ENCODE results near the gene ACOT8.
A peak's percentile ranks its signal among the peaks of the same experiment; 100 is the strongest.

Gene ACOT8

GRCh38 chr20:45823949-45824835 lies 33.0 kb downstream of the ACOT8 start:
- H3K9ac ChIP-seq (ENCODE audit: low read length) = no peak overlapping the region
- peak overlapping the region; percentile 8 for H3K14ac ChIP-seq (ENCODE audit: low read length)
- WGBS (ENCODE audit: extremely low coverage, insufficient coverage, insufficient read length) = no CpG with 5 or more reads among the region's 57 CpGs
- no peaks in the 10 kb centered on the region for H3K36me3 ChIP-seq (ENCODE audit: control insufficient read depth in 1 of 2, insufficient read depth in 2 of 2, low read length in 2 of 2)
- H2AK5ac ChIP-seq (ENCODE audit: low read length) = no peak overlapping the region
- no peak overlapping the region for H3K18ac ChIP-seq (ENCODE audit: low read length)
- H3K79me2 ChIP-seq (ENCODE audit: control insufficient read depth, insufficient read depth, low read length, poor library complexity) = no peaks in the 10 kb centered on the region
- peak; percentile 24 to 58 for DNase-seq
- no peaks in the 10 kb centered on the region for H3K79me1 ChIP-seq (ENCODE audit: low read length)
- no peak overlapping the region for H3K4me3 ChIP-seq (ENCODE audit: low read depth, low read length)
- H3K27ac ChIP-seq (ENCODE audit: low read depth, low read length) = no peak overlapping the region
- H3K9me3 ChIP-seq (ENCODE audit: insufficient read depth, low read depth, low read length) = no peaks in the 10 kb centered on the region
- H2AFZ ChIP-seq (ENCODE audit: insufficient read depth, low read length, poor library complexity) = no peak overlapping the region
- H3K27me3 ChIP-seq (ENCODE audit: insufficient read depth, low read length) = no peaks in the 10 kb centered on the region
- H4K8ac ChIP-seq (ENCODE audit: low read depth, low read length) = peak overlapping the region; percentile 30
- no peak overlapping the region for H2BK12ac ChIP-seq (ENCODE audit: low read length)
- H3K23ac ChIP-seq (ENCODE audit: low read length) = no peak overlapping the region
- H3K4me1 ChIP-seq (ENCODE audit: control insufficient read depth in 1 of 2, insufficient read depth in 2 of 2, low read length in 2 of 2) = peaks cover 13 to 17% of the 10 kb centered on the region in 2 experiments
- H2BK5ac ChIP-seq (ENCODE audit: low read depth, low read length, poor library complexity) = no peak overlapping the region
- H3K4me2 ChIP-seq (ENCODE audit: low read length) = peak overlapping the region; percentile 9
- no peak overlapping the region for H3K4ac ChIP-seq (ENCODE audit: low read depth, low read length)
- no peak overlapping the region for H2BK120ac ChIP-seq (ENCODE audit: insufficient read depth, low read length, poor library complexity)
- H4K91ac ChIP-seq (ENCODE audit: low read depth, low read length) = no peak overlapping the region
- no peak overlapping the region for H4K12ac ChIP-seq (ENCODE audit: low read depth, low read length)

DNA sequence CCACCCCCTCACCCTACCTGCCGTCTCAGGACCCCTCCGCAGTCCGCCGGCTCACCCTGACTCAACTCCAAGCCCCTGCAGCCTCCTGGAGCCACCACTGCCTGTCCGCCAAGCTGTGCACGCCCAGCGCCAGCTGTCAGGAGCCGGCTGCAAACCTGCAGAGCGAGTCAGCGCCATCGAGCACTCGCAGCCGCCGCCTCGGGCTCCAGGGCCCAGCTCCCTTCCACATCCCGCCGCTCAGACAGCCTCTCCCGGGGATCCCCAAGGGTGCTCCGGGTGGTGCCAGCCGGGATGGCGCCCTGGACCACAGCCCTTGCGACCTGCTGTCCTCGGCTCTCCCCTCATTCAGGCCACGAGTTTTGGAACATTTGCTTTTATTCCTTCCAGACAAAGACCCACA lies 34.3 kb downstream of the ACOT8 start:
- Histone ChIP-seq H3K14ac (ENCODE audit: low read length) (no peak overlapping the region), H3K79me1 (ENCODE audit: low read length) (no peaks in the 10 kb centered on the region), H3K36me3 (ENCODE audit: control insufficient read depth in 1 of 2, insufficient read depth in 2 of 2, low read length in 2 of 2) (no peaks in the 10 kb centered on the region), H4K12ac (ENCODE audit: low read depth, low read length) (no peak overlapping the region), H4K8ac (ENCODE audit: low read depth, low read length) (no peak overlapping the region), H3K27ac (ENCODE audit: low read depth, low read length) (no peak overlapping the region), H3K23ac (ENCODE audit: low read length) (no peak overlapping the region), H3K9me3 (ENCODE audit: insufficient read depth, low read depth, low read length) (no peaks in the 10 kb centered on the region), H4K91ac (ENCODE audit: low read depth, low read length) (no peak overlapping the region), H2BK5ac (ENCODE audit: low read depth, low read length, poor library complexity) (no peak overlapping the region), H3K4me1 (ENCODE audit: control insufficient read depth in 1 of 2, insufficient read depth in 2 of 2, low read length in 2 of 2) (peaks cover 13 to 21% of the 10 kb centered on the region in 2 experiments), H3K4me3 (ENCODE audit: low read depth, low read length) (no peak overlapping the region), H2AK5ac (ENCODE audit: low read length) (no peak overlapping the region), H3K18ac (ENCODE audit: low read length) (no peak overlapping the region), H3K27me3 (ENCODE audit: insufficient read depth, low read length) (no peaks in the 10 kb centered on the region), H2BK12ac (ENCODE audit: low read length) (no peak overlapping the region), H3K4ac (ENCODE audit: low read depth, low read length) (no peak overlapping the region), H2BK120ac (ENCODE audit: insufficient read depth, low read length, poor library complexity) (no peak overlapping the region), H2AFZ (ENCODE audit: insufficient read depth, low read length, poor library complexity) (peak overlapping the region; percentile 25), H3K9ac (ENCODE audit: low read length) (no peak overlapping the region), H3K4me2 (ENCODE audit: low read length) (no peak overlapping the region), H3K79me2 (ENCODE audit: control insufficient read depth, insufficient read depth, low read length, poor library complexity) (no peaks in the 10 kb centered on the region)
- peak; percentile 45 to 56 for DNase-seq
- no CpG with 5 or more reads among the region's 24 CpGs for WGBS (ENCODE audit: extremely low coverage, insufficient coverage, insufficient read length)

DNA sequence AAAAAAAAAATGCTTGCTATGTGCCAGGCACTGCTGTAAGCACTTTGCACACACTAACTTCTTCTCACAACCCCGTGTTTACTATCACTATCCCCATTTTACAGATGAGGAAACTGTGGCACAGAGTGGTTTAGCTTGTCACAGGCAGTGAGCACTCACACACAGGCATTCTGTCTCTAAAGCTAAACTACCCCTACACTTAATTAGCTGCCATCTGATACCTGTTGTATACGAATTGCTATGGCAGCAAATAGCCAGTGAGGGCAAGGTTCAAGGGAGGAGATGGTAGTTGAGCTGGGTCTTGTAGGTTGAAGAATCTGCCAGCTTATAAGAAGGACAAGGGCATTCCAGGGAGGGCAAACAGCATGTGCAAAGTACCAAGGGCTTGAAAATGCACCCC lies 35.2 kb downstream of the ACOT8 start:
- no CpG with 5 or more reads among the region's 2 CpGs for WGBS (ENCODE audit: extremely low coverage, insufficient coverage, insufficient read length)
- Histone ChIP-seq H3K18ac (ENCODE audit: low read length) (no peak overlapping the region), H3K27me3 (ENCODE audit: insufficient read depth, low read length) (no peaks in the 10 kb centered on the region), H4K12ac (ENCODE audit: low read depth, low read length) (no peak overlapping the region), H2AFZ (ENCODE audit: insufficient read depth, low read length, poor library complexity) (no peak overlapping the region), H4K8ac (ENCODE audit: low read depth, low read length) (no peak overlapping the region), H4K91ac (ENCODE audit: low read depth, low read length) (no peak overlapping the region), H3K4me1 (ENCODE audit: control insufficient read depth in 1 of 2, insufficient read depth in 2 of 2, low read length in 2 of 2) (peaks cover 19 to 28% of the 10 kb centered on the region in 2 experiments), H3K27ac (ENCODE audit: low read depth, low read length) (no peak overlapping the region), H2BK120ac (ENCODE audit: insufficient read depth, low read length, poor library complexity) (no peak overlapping the region), H3K23ac (ENCODE audit: low read length) (no peak overlapping the region), H2BK5ac (ENCODE audit: low read depth, low read length, poor library complexity) (no peak overlapping the region), H2BK12ac (ENCODE audit: low read length) (no peak overlapping the region), H3K9ac (ENCODE audit: low read length) (no peak overlapping the region), H3K14ac (ENCODE audit: low read length) (no peak overlapping the region), H3K4me3 (ENCODE audit: low read depth, low read length) (no peak overlapping the region), H3K79me1 (ENCODE audit: low read length) (no peaks in the 10 kb centered on the region), H3K79me2 (ENCODE audit: control insufficient read depth, insufficient read depth, low read length, poor library complexity) (no peaks in the 10 kb centered on the region), H3K9me3 (ENCODE audit: insufficient read depth, low read depth, low read length) (no peaks in the 10 kb centered on the region), H2AK5ac (ENCODE audit: low read length) (no peak overlapping the region), H3K4ac (ENCODE audit: low read depth, low read length) (no peak overlapping the region), H3K36me3 (ENCODE audit: control insufficient read depth in 1 of 2, insufficient read depth in 2 of 2, low read length in 2 of 2) (peaks cover 0 to 4% of the 10 kb centered on the region in 2 experiments), H3K4me2 (ENCODE audit: low read length) (no peak overlapping the region)
- peak in 1 of 2 donors; percentile 5 for DNase-seq

GRCh38 chr20:45819466-45819865 lies 37.7 kb downstream of the ACOT8 start:
- Histone ChIP-seq H2BK5ac (ENCODE audit: low read depth, low read length, poor library complexity) (no peak overlapping the region), H2BK120ac (ENCODE audit: insufficient read depth, low read length, poor library complexity) (no peak overlapping the region), H3K27ac (ENCODE audit: low read depth, low read length) (no peak overlapping the region), H3K4ac (ENCODE audit: low read depth, low read length) (no peak overlapping the region), H3K9me3 (ENCODE audit: insufficient read depth, low read depth, low read length) (no peaks in the 10 kb centered on the region), H3K4me2 (ENCODE audit: low read length) (no peak overlapping the region), H3K9ac (ENCODE audit: low read length) (no peak overlapping the region), H3K27me3 (ENCODE audit: insufficient read depth, low read length) (no peaks in the 10 kb centered on the region), H3K79me1 (ENCODE audit: low read length) (no peaks in the 10 kb centered on the region), H3K4me3 (ENCODE audit: low read depth, low read length) (no peak overlapping the region), H3K18ac (ENCODE audit: low read length) (no peak overlapping the region), H3K4me1 (ENCODE audit: control insufficient read depth in 1 of 2, insufficient read depth in 2 of 2, low read length in 2 of 2) (peaks cover 20 to 28% of the 10 kb centered on the region in 2 experiments), H3K23ac (ENCODE audit: low read length) (no peak overlapping the region), H2AK5ac (ENCODE audit: low read length) (no peak overlapping the region), H3K79me2 (ENCODE audit: control insufficient read depth, insufficient read depth, low read length, poor library complexity) (no peaks in the 10 kb centered on the region), H4K91ac (ENCODE audit: low read depth, low read length) (no peak overlapping the region), H2AFZ (ENCODE audit: insufficient read depth, low read length, poor library complexity) (no peak overlapping the region), H3K14ac (ENCODE audit: low read length) (no peak overlapping the region), H3K36me3 (ENCODE audit: control insufficient read depth in 1 of 2, insufficient read depth in 2 of 2, low read length in 2 of 2) (peaks cover 11 to 19% of the 10 kb centered on the region in 2 experiments), H4K12ac (ENCODE audit: low read depth, low read length) (no peak overlapping the region), H2BK12ac (ENCODE audit: low read length) (no peak overlapping the region), H4K8ac (ENCODE audit: low read depth, low read length) (no peak overlapping the region)
- WGBS (ENCODE audit: extremely low coverage, insufficient coverage, insufficient read length) = no CpG with 5 or more reads among the region's 4 CpGs
- DNase-seq = peak; percentile 58 to 83
